Liver (tissue), 9 donors: ENCODE data around the gene NDFIP1. TPM values are rescaled to one million over a fixed set of nuclear protein-coding genes. Genes with fewer than 3 reads are reported as not detected.

Experiments
- DNase-seq: peaks from one replicate; pipeline ENCODE4 v3.0.0-alpha.2; 2017; ENCODE audit warnings: low spot score
- H3K27ac ChIP-seq, 2 donors: one replicate each; pipeline ENCODE4 v1.7.0; 2013; ENCODE audit warnings: inconsistent platforms in 2 of 2, low read length in 2 of 2, control low read depth in 1 of 2, low read depth in 1 of 2, mild to moderate bottlenecking in 1 of 2
- H3K27me3 ChIP-seq, 4 donors: one replicate each; pipeline versions ENCODE4 v1.6.1 to v1.7.0; 2013; ENCODE audit warnings: low read length in 3 of 4, inconsistent platforms in 1 of 4, mild to moderate bottlenecking in 1 of 4, moderate library complexity in 1 of 4; ENCODE audit not compliant: control insufficient read depth in 4 of 4, insufficient read depth in 4 of 4
- H3K36me3 ChIP-seq, 4 donors: one replicate each; pipeline versions ENCODE4 v1.6.1 to v1.7.0; 2013; ENCODE audit warnings: low read length in 3 of 4, mild to moderate bottlenecking in 3 of 4, low read depth in 1 of 4, moderate library complexity in 1 of 4; ENCODE audit not compliant: control insufficient read depth in 4 of 4, insufficient read depth in 3 of 4
- H3K4me1 ChIP-seq, 4 donors: one replicate each; pipeline versions ENCODE4 v1.6.1 to v1.7.0; 2013; ENCODE audit warnings: low read length in 3 of 4, mild to moderate bottlenecking in 3 of 4, moderate library complexity in 1 of 4; ENCODE audit not compliant: control insufficient read depth in 4 of 4, insufficient read depth in 4 of 4
- H3K4me3 ChIP-seq, 3 donors: one replicate each; pipeline versions ENCODE4 v1.6.1 to v1.7.0; 2013; ENCODE audit warnings: low read length in 3 of 3, control low read depth in 1 of 3, low read depth in 1 of 3, mild to moderate bottlenecking in 1 of 3
- H3K9ac ChIP-seq, 2 donors: one replicate each; pipeline ENCODE4 v1.7.0; 2013; ENCODE audit warnings: low read length in 2 of 2, mild to moderate bottlenecking in 2 of 2, moderate library complexity in 2 of 2, control low read depth in 1 of 2, low read depth in 1 of 2
- H3K9me3 ChIP-seq, 4 donors: one replicate each; pipeline versions ENCODE4 v1.6.1 to v1.7.0; 2013; ENCODE audit warnings: low read length in 3 of 4; ENCODE audit not compliant: control insufficient read depth in 4 of 4
- CTCF ChIP-seq: fragments of 150-350 bp; IDR thresholded peaks from 2 replicates; pipeline ENCODE4 v1.5.1; 2017; ENCODE audit warnings: improper control_type of control experiment, low read depth, low read length; ENCODE audit not compliant: missing input control
- EGR1 ChIP-seq, 2 donors: IDR thresholded peaks; 2 replicates each; pipeline ENCODE4 v1.6.1; 2016 to 2018; ENCODE audit warnings: antibody characterized with exemption in 2 of 2, low read depth in 2 of 2
- FOXA1 ChIP-seq: IDR thresholded peaks from 2 replicates; pipeline ENCODE4 v1.6.1; 2016; ENCODE audit warnings: antibody characterized with exemption
- FOXA2 ChIP-seq: IDR thresholded peaks from 2 replicates; pipeline ENCODE4 v1.6.1; 2016; ENCODE audit warnings: antibody characterized with exemption
- GABPA ChIP-seq, 2 donors: IDR thresholded peaks in 1 of 2; conservative IDR thresholded peaks in 1 of 2; 2 replicates each; pipeline ENCODE4 v1.6.1; 2016; ENCODE audit warnings: antibody characterized with exemption in 2 of 2, mild to moderate bottlenecking in 1 of 2, moderate library complexity in 1 of 2
- HNF4A ChIP-seq, 2 donors: conservative IDR thresholded peaks; 2 replicates each; pipeline ENCODE4 v1.6.1; 2016; ENCODE audit warnings: antibody characterized with exemption in 2 of 2, mild to moderate bottlenecking in 2 of 2
- HNF4G ChIP-seq: IDR thresholded peaks from 2 replicates; pipeline ENCODE4 v1.6.1; 2016; ENCODE audit warnings: antibody characterized with exemption
- JUND ChIP-seq, 2 donors: IDR thresholded peaks; 2 replicates each; pipeline ENCODE4 v1.6.1; 2016; ENCODE audit warnings: antibody characterized with exemption in 2 of 2
- NR2F2 ChIP-seq: IDR thresholded peaks from 2 replicates; pipeline ENCODE4 v1.6.1; 2016; ENCODE audit warnings: antibody characterized with exemption
- REST ChIP-seq: IDR thresholded peaks from 2 replicates; pipeline ENCODE4 v1.6.1; 2016; ENCODE audit warnings: antibody characterized with exemption, mild to moderate bottlenecking
- RXRA ChIP-seq, 2 donors: IDR thresholded peaks; 2 replicates each; pipeline ENCODE4 v1.6.1; 2017 to 2018; ENCODE audit warnings: antibody characterized with exemption in 2 of 2, mild to moderate bottlenecking in 1 of 2
- SP1 ChIP-seq: IDR thresholded peaks from 2 replicates; pipeline ENCODE4 v1.6.1; 2018; ENCODE audit warnings: antibody characterized with exemption, mild to moderate bottlenecking
- TAF1 ChIP-seq: conservative IDR thresholded peaks from 2 replicates; pipeline ENCODE4 v1.6.1; 2016; ENCODE audit warnings: antibody characterized with exemption, mild to moderate bottlenecking
- YY1 ChIP-seq: IDR thresholded peaks from 2 replicates; pipeline ENCODE4 v1.6.1; 2016; ENCODE audit warnings: antibody characterized with exemption, mild to moderate bottlenecking
- ZBTB33 ChIP-seq: IDR thresholded peaks from 2 replicates; pipeline ENCODE4 v1.6.1; 2016; ENCODE audit warnings: antibody characterized with exemption
- WGBS: extraction: QIAGEN DNeasy Blood & Tissue Kit; methylation state at CpG from one replicate; pipeline ENCODE4 v1.1.7; 2013; 5-methylcytosine and 5-hydroxymethylcytosine counted together
- polyA plus RNA-seq, 2 donors: library from polyadenylated mRNA; stranded (reverse) in 1 of 2; unstranded in 1 of 2; fragments of 200-250 nt in 1 of 2; fragments of >200 nt in 1 of 2; fragmentation: Nextera tagmentation in 1 of 2; extraction: Ambion mirVana in 1 of 2; gene quantifications; one replicate each; pipeline versions ENCODE4 v1.2.1 to v1.2.3, GENCODE V29; 2013 to 2015
- total RNA-seq, 2 donors: library from RNA; depleted of rRNA; stranded (reverse); fragments of >200 nt; gene quantifications; one replicate each; pipeline ENCODE4 v1.2.3, GENCODE V29; 2014
- TF ChIP-seq, protein P1 (sequence below): IDR thresholded peaks from 2 replicates; pipeline ENCODE4 v1.6.1; 2016; ENCODE audit warnings: antibody characterized with exemption
- TF ChIP-seq, protein P2 (sequence below): IDR thresholded peaks from 2 replicates; pipeline ENCODE4 v1.6.1; 2016; ENCODE audit warnings: antibody characterized with exemption
- donor health status: healthy.
- donor health status: healthy.
- donor health status: healthy.
- donor health status: healthy.
- donor health status: healthy.

Gene NDFIP1
- total and polyA plus RNA-seq, 4 donors, result 43.5 to 68.1 (median 57.1) TPM

DNA sequence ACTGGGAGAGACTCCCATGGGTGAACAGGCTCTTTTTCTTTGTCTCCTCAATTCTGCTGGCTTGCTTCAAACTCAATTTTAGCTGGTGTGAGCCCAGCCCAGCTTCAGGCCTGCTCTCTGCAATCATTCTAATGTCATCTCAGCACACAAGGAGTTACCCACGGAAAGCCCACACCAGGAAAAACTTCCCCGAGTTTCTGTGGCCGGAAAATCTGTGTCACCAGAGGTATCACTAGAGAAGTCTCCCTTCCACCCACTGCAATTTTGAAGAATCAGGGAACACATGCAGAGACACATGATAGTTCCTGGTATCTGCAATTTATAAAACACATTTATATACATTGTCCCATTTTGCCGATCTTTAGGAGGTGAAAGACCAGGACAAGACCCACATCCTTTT, 13.5 kb upstream of the NDFIP1 start:
- WGBS, result 78% methylated on average over 4 of the region's 4 CpGs
- Histone ChIP-seq H3K4me1 (no peaks in the 10 kb centered on the region), H3K9me3 (no peaks in the 10 kb centered on the region), H3K27ac (no peak overlapping the region), H3K9ac (no peak overlapping the region), H3K27me3 (no peaks in the 10 kb centered on the region), H3K36me3 (no peaks in the 10 kb centered on the region), H3K4me3 (no peak overlapping the region)
- TF ChIP-seq HNF4G, result no peak
- no peak for TF ChIP-seq SP1
- no peak for TF ChIP-seq REST
- TF ChIP-seq TAF1, result no peak
- no peak for TF ChIP-seq FOXA1
- TF ChIP-seq HNF4A (conservative IDR thresholded peaks at IDR 0.05), result no peak
- TF ChIP-seq YY1, result no peak
- no peak for TF ChIP-seq RXRA (IDR thresholded peaks at IDR 0.05)
- TF ChIP-seq, protein P1, sequence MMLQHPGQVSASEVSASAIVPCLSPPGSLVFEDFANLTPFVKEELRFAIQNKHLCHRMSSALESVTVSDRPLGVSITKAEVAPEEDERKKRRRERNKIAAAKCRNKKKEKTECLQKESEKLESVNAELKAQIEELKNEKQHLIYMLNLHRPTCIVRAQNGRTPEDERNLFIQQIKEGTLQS, result no peak
- TF ChIP-seq NR2F2, result no peak
- no peak for TF ChIP-seq ZBTB33
- TF ChIP-seq JUND (IDR thresholded peaks at IDR 0.05), result no peak
- TF ChIP-seq GABPA (IDR thresholded peaks at IDR 0.05 in 1 of 2, conservative IDR thresholded peaks at IDR 0.05 in 1 of 2), result no peak
- TF ChIP-seq FOXA2, result no peak
- TF ChIP-seq EGR1 (IDR thresholded peaks at IDR 0.05; ENCODE audit: low read depth in 2 of 2), result no peak
- TF ChIP-seq, protein P2, sequence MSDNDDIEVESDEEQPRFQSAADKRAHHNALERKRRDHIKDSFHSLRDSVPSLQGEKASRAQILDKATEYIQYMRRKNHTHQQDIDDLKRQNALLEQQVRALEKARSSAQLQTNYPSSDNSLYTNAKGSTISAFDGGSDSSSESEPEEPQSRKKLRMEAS, result no peak
- TF ChIP-seq CTCF, result no peak
- no peak for DNase-seq
